OCI-LY3 (cell line): Measurements from ENCODE around the gene LMTK3.

ENCODE experiments used
- H2AFZ ChIP-seq: fragments of 200-600, 300-600 bp; shearing (Covaris generic); 2 replicates; pipeline ENCODE4 v1.6.0; 2014; ENCODE audit warnings: antibody characterized with exemption, low read depth, low read length
- H3K27ac ChIP-seq: fragments of 200-600, 300-600 bp; sonication (generic); 2 replicates; pipeline ENCODE4 v1.5.1; 2014; ENCODE audit warnings: mild to moderate bottlenecking, low read length, moderate library complexity, mixed read lengths
- H3K27me3 ChIP-seq: fragments of 200-600, 300-600 bp; sonication (generic); 2 replicates; pipeline ENCODE4 v1.6.1; 2014; ENCODE audit warnings: low read depth, low read length, mixed read lengths
- H3K36me3 ChIP-seq: fragments of 200-600, 300-600 bp; sonication (generic); replicated peaks from 2 replicates; pipeline ENCODE3; 2014; ENCODE audit warnings: low read depth, low read length, mixed read lengths
- H3K4me1 ChIP-seq: fragments of 300-600, 200-600 bp; sonication (generic); 2 replicates; pipeline ENCODE4 v1.6.1; 2014; ENCODE audit warnings: low read length, mixed read lengths
- H3K4me2 ChIP-seq: fragments of 200-600, 300-600 bp; sonication (generic); 2 replicates; pipeline ENCODE4 v1.6.1; 2014; ENCODE audit warnings: low read length, mixed read lengths
- H3K4me3 ChIP-seq: fragments of 300-600, 200-600 bp; sonication (generic); 2 replicates; pipeline ENCODE4 v1.5.1; 2014; ENCODE audit warnings: antibody characterized with exemption, mild to moderate bottlenecking, low read length, moderate library complexity
- H3K79me2 ChIP-seq: fragments of 300-600, 200-600 bp; shearing (Covaris generic); 2 replicates; pipeline ENCODE4 v1.6.1; 2014; ENCODE audit warnings: mild to moderate bottlenecking, low read length, mixed read lengths
- H3K9ac ChIP-seq: fragments of 300-600, 200-600 bp; shearing (Covaris generic); 2 replicates; pipeline ENCODE4 v1.6.0; 2014; ENCODE audit warnings: mild to moderate bottlenecking, low read length, moderate library complexity
- H3K9me3 ChIP-seq: fragments of 200-600, 300-600 bp; shearing (Covaris generic); 2 replicates; pipeline ENCODE4 v1.6.1; 2014; ENCODE audit warnings: low read length, mixed read lengths; ENCODE audit not compliant: insufficient read depth
- H4K20me1 ChIP-seq: fragments of 200-600, 300-600 bp; sonication (generic); 2 replicates; pipeline ENCODE4 v1.6.1; 2016; ENCODE audit warnings: low read length, mixed read lengths; ENCODE audit not compliant: insufficient read depth
- CTCF ChIP-seq: fragments of 200-600, 300-600 bp; sonication (generic); IDR thresholded peaks from 2 replicates; pipeline ENCODE4 v1.5.1; 2014; ENCODE audit warnings: antibody characterized with exemption, low read length, low read depth
- EZH2phosphoT487 ChIP-seq: fragments of 200-600 bp; shearing (Covaris generic); IDR thresholded peaks from 2 replicates; pipeline ENCODE4 v1.6.1; 2018; ENCODE audit warnings: antibody characterized with exemption, mixed run types, low read depth

Gene LMTK3

GRCh38 chr19:48474084-48474592, 37.5 kb downstream of the LMTK3 start:
- Histone ChIP-seq H2AFZ (no peak overlapping the region), H3K4me1 (peaks cover 26% of the 10 kb centered on the region), H4K20me1 (peaks cover 6% of the 10 kb centered on the region; the same call in 1 of the 2 replicates), H3K9ac (peak overlapping the region; percentile 29; the same call in 1 of the 2 replicates), H3K36me3 (peaks cover 50% of the 10 kb centered on the region), H3K27me3 (no peaks in the 10 kb centered on the region), H3K9me3 (no peaks in the 10 kb centered on the region), H3K4me3 (peak overlapping the region; percentile 12), H3K4me2 (peak overlapping the region; percentile 48), H3K27ac (peak overlapping the region; percentile 55), H3K79me2 (peaks cover 9% of the 10 kb centered on the region)
- TF ChIP-seq CTCF (no peak), EZH2phosphoT487 (no peak)

- Histone ChIP-seq H3K4me1 (peaks cover 26% of the 10 kb centered on the region), H3K4me2 (peak overlapping the region; percentile 48; the same call in 1 of the 2 replicates), H3K79me2 (peaks cover 9% of the 10 kb centered on the region), H2AFZ (no peak overlapping the region), H3K9ac (no peak overlapping the region), H3K27ac (no peak overlapping the region), H3K36me3 (peaks cover 48% of the 10 kb centered on the region), H4K20me1 (peaks cover 6% of the 10 kb centered on the region; the same call in 1 of the 2 replicates), H3K4me3 (no peak overlapping the region), H3K27me3 (no peaks in the 10 kb centered on the region), H3K9me3 (no peaks in the 10 kb centered on the region)
- TF ChIP-seq EZH2phosphoT487 (no peak), CTCF (no peak)
These were observed 38.3 kb downstream of the LMTK3 start for GRCh38 chr19:48473161-48473966.

- peaks cover 9% of the 10 kb centered on the region for H3K79me2 ChIP-seq
- no peak overlapping the region for H3K27ac ChIP-seq
- no peaks in the 10 kb centered on the region for H3K27me3 ChIP-seq
- H3K9ac ChIP-seq, result no peak overlapping the region
- no peak overlapping the region for H3K4me3 ChIP-seq
- no peaks in the 10 kb centered on the region for H3K9me3 ChIP-seq
- peaks cover 48% of the 10 kb centered on the region for H3K36me3 ChIP-seq
- H4K20me1 ChIP-seq, result peaks cover 6% of the 10 kb centered on the region; the same call in 1 of the 2 replicates
- no peak overlapping the region for H2AFZ ChIP-seq
- H3K4me1 ChIP-seq, result peaks cover 32% of the 10 kb centered on the region
- TF ChIP-seq EZH2phosphoT487 (no peak), CTCF (no peak)
- H3K4me2 ChIP-seq, result no peak overlapping the region
These were observed 39.8 kb downstream of the LMTK3 start for GRCh38 chr19:48471836-48472235.

GRCh38 chr19:48470856-48471255, 40.8 kb downstream of the LMTK3 start:
- peaks cover 43% of the 10 kb centered on the region for H3K36me3 ChIP-seq
- 0 out of 2 replicates have a peak overlapping the region, but pooled peaks have one; percentile 81 for H3K4me3 ChIP-seq
- H3K27ac ChIP-seq, result no peak overlapping the region
- peaks cover 32% of the 10 kb centered on the region for H3K4me1 ChIP-seq
- H4K20me1 ChIP-seq, result peaks cover 6% of the 10 kb centered on the region; the same call in 1 of the 2 replicates
- no peak overlapping the region for H3K4me2 ChIP-seq
- no peaks in the 10 kb centered on the region for H3K9me3 ChIP-seq
- H3K79me2 ChIP-seq, result peaks cover 9% of the 10 kb centered on the region
- H2AFZ ChIP-seq, result no peak overlapping the region
- H3K9ac ChIP-seq, result no peak overlapping the region
- TF ChIP-seq EZH2phosphoT487 (no peak), CTCF (no peak)
- H3K27me3 ChIP-seq, result no peaks in the 10 kb centered on the region
